Amniotic stem cell (primary cell): Measurements from ENCODE around the gene TMEM185A.
"Not testable (repeated sequence)": the region's sequence is repeated elsewhere in the genome, so short reads cannot be mapped to it uniquely, and the experiment has no call there.

ENCODE experiments used
- DNase-seq: peaks from one replicate; lab custom pipeline; 2025; lab: John Stamatoyannopoulos, UW

Gene TMEM185A

DNA sequence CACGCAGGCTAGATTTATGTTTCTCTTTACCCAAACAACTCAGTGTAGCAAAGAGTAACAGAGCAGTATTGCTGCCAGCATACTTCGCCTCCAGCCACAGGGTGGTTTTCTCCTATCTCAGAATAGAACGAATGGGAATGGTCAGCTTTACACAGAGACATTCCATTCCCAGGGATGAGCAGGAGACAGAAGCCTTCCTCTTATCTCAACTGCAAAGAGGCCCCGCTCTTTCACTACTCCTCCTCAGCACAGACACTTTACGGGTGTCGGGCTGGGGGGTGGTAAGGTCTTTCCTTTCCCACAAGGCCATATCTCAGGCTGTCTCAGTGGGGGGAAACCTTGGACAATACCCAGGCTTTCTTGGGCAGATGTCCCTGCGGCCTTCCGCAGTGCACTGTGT lies 4.8 kb downstream of the TMEM185A start:
- not testable (repeated sequence) for DNase-seq

DNA sequence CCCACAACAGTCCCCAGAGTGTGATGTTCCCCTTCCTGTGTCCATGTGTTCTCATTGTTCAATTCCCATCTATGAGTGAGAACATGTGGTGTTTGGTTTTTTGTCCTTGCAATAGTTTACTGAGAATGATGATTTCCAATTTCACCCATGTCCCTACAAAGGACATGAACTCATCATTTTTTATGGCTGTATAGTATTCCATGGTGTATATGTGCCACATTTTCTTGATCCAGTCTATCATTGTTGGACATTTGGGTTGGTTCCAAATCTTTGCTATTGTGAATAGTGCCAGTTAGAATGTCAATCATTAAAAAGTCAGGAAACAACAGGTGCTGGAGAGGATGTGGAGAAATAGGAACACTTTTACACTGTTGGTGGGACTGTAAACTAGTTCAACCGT lies 11.9 kb downstream of the TMEM185A start:
- not testable (repeated sequence) for DNase-seq

- no peak for DNase-seq
These were observed 12.7 kb downstream of the TMEM185A start for GRCh38 chrX:149618871-149619270.

DNA sequence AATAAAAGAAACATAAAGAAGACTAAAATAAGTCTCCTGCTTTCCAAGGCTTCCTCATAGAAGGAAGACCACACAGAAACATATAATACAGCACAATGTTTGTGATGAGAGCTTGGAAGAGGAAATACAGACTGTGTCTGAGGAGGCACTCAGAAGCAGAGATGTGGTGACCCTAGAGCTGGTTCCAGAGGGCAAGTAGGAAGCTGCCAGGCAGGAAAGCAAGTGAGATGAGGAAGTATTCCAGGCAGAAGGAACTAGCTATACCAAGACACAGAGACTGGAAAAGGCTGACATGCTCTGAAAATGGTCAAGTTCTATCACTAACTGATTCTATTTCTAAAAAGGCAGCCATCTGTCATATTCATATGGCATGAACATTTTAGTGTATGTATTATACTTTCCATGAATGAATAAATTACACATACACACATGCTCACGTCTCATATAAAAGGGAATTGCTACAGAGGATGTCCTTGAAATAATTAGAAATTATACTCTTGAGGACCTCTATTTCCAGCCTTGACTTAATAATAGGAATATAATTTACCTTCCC lies 19.9 kb downstream of the TMEM185A start:
- no peak for DNase-seq

- no peak for DNase-seq
These were observed 21.1 kb downstream of the TMEM185A start for GRCh38 chrX:149610511-149610910.

GRCh38 chrX:149607699-149608098 lies 23.9 kb downstream of the TMEM185A start:
- no peak for DNase-seq

DNA sequence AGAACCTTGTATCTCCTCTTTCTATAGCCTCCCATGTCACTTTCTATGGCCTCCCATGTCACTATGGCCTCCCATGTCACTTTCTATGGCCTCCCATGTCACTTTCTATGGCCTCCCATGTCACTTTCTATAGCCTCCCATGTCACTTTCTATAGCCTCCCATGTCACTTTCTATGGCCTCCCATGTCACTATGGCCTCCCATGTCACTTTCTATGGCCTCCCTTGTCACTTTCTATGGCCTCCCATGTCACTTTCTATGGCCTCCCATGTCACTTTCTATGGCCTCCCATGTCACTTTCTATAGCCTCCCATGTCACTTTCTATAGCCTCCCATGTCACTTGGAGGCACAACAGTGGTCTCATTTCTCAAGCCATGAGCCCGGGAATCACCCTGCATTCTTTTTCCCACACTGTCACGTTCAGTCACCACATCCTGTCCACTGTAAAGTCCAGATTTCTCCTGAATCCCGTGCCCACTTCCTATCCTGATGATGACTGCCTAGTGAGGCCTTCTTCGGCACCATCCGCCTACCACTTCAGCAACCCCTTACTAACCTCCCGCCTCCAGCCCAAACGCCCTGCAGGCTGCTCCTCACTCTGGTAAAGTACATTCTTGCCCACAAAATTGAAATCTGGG lies 26.2 kb downstream of the TMEM185A start:
- DNase-seq: not testable (repeated sequence)

DNA sequence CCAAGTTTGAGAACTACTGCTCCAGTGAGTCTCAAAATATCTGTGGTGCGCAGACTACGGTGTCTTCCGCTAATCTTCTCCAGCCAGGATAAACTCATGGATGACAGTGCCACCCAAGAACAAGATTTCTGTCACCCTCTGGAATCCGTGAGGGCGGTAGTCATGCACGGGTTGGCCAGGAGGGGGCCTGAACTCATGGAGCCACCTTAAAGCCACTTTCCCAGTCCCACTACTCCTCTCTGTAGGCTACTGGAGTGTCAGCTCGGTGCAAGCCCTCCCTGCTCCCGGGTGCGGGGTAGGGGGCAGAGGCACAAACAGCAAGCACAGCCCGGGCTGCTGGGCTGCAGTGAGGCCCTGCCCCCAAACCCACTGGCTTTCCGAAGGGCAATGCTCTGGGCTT lies 33.0 kb downstream of the TMEM185A start:
- not testable (repeated sequence) for DNase-seq

DNA sequence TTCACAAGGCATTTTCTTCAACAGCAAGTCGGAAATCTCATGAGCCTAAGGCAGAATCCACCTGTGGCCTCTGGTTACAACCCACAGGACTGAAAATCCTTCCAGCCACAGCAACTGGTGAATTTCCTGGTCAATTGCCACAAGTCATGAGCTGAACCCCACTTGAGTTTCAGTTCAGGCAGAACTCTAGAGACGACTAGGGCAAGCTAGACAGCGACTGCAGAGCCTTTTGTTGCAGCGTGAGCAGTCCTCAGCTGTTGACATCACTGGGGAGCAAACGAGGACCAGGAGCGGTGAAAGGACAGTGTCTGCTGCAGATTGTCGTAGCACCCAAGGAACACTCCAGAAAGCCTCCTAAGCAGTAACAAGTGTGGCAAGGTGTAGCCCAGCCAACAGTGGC lies 35.6 kb downstream of the TMEM185A start:
- DNase-seq: not testable (repeated sequence)

DNA sequence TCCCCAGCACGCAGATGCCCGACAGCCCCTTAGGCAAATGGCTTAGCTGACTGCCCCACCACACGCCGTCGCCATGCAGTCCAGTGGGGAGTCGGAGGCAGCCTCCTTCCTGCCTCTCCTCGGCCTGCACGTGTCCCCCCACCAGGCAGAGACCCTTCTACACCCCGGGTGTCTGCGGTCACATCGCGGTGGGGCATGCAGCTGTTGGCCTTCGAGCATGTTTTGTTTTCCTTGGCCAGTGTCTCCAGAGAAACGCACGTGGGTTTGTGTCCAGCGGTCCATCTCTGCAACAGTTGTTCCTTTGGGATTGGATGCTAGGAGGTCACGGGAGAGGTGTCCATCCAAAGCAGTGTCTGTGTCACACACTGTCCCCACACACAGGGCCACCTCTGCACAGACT lies 36.4 kb downstream of the TMEM185A start, which contains the start of gene HSFX2:
Gene HSFX2, minus strand, starts transcription at position 101 of the 400 bp plus-strand sequence. CDS start 614 bp downstream, outside the sequence.
- DNase-seq: not testable (repeated sequence)

DNA sequence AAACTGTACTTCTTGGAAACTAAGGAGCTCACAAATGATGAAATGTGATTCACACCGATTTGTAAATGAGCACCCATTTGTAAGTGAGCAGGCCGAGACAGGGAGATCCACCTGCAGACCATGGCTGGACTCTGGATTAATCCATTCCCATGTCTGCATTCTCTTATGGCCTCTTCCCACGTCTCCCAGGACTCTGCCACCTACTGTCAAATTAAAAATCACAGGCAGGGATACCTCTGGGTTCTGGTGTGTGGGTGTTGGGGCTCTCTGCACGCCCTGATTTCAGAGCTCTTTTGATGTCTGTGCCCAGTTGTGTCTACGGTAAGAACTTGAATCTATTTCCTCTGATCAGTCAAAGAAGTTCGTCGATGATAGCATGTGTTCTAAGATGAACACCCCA lies 40.6 kb downstream of the TMEM185A start:
- not testable (repeated sequence) for DNase-seq

DNA sequence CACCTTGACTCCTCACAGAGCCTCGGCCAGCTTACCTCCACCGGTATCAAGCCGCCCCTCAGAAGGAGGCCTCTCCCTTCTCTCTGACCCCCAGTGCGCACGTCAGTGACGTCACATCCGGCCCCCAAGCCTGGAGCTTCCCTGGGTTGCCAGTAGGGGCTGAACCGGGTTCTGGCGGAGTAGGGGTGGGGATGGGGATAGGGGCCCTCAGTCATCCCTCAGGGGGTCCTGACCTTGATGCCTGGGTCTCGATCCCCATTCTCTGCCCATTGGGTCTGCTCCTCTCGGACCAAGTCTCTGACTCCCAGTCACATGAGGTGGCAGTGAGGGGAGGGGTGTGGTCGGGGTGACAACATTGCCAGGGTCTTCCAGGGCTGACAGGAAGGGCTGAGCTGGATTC lies 44.2 kb downstream of the TMEM185A start, which contains the start of gene MAGEA9B:
Gene MAGEA9B, minus strand, starts transcription at position 101 of the 400 bp plus-strand sequence. CDS start 4,280 bp downstream, outside the sequence.
- not testable (repeated sequence) for DNase-seq

- not testable (repeated sequence) for DNase-seq
These were observed 46.0 kb downstream of the TMEM185A start for GRCh38 chrX:149585631-149586030.

GRCh38 chrX:149573456-149573855 lies 58.1 kb downstream of the TMEM185A start:
- DNase-seq: not testable (repeated sequence)

DNA sequence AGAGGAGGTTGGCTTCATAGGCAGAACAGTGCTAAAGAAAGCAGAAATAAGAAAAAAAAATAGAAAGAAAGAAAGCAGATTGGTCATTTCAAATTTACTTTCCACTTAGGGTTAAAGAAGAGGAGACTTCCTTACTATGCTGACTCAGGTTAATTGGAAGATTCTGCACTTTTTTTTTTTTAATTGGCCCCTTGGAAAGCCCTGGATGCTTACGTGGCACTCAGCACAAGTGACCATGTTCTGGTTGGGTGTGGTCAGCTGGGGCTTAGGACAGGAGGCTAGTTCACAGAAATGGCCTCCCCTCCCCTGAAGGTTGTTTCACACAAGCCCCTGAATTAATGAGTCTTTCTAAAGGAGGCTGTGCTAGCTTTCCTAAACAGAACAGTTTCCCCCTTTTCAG lies 58.8 kb downstream of the TMEM185A start:
- DNase-seq: no peak

GRCh38 chrX:149571770-149572169 lies 59.8 kb downstream of the TMEM185A start:
- DNase-seq: no peak

- peak; percentile 48 for DNase-seq
These were observed 60.9 kb downstream of the TMEM185A start for GRCh38 chrX:149570668-149571067.

DNA sequence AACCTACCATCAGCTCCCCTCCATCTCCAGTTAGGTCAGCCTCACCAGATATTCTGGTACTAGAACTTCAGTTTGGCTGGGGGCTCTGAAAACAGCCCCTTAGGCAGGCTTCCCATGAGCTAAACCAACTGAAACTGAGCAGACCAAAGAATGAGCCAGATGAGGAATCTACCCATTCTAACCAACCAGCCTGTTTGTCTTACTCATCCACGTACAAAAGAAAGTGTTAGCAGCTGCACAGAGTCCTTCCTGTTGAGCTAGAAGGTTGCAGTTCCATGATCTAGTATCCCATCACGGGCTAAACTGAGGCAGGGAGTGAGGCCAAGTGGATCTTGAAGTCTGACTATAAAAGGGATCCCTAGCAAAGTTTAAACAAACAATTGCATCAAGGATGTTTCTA lies 61.8 kb downstream of the TMEM185A start:
- DNase-seq: no peak

DNA sequence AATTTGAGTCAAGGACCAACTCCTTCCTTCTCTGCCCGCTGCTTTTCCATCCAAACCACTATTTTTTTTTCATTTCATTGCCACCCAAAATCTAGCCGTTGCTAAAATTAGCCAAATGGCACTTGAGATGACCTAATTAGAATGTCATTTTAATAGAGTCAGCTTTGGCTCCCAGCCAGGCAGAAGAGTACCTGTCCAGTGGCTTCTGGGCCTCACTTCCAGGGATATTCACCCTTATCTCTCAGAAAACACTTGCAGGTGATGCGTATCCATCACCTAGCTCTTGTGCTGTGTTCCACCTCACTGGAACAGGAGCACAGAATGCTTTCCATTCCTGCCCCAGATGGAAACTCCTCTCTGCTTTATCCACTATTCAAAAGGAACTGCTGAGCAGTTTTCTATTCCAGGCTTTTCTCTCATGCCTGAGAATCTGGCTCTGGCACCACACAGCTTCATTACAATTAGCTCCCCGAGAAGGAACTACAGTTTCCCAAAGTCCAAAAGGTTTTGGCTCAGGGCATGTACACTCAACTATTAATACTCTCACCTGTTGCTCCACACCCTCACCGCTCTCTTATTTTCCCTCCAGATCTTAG lies 62.8 kb downstream of the TMEM185A start:
- DNase-seq: no peak

GRCh38 chrX:149567621-149568417 lies 63.8 kb downstream of the TMEM185A start:
- no peak for DNase-seq

DNA sequence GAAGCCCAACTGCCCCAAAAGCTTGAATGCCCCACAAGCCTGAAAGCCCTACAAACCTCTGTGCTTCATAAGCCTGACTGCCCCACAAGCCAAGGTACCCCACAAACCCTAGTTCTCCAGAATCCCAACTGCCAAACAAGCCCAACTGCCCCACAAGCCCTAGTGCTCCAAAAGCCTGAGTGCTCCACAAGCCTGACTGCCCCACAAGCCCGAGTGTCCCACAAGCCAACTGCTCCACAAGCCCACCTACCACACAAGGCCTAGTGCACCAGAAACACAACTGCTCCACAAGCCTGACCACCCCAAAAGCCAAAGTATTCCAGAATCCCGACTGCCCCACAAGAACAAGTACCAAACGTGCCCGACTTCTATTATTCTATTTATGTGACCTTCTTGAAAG lies 68.2 kb downstream of the TMEM185A start:
- DNase-seq: no peak

DNA sequence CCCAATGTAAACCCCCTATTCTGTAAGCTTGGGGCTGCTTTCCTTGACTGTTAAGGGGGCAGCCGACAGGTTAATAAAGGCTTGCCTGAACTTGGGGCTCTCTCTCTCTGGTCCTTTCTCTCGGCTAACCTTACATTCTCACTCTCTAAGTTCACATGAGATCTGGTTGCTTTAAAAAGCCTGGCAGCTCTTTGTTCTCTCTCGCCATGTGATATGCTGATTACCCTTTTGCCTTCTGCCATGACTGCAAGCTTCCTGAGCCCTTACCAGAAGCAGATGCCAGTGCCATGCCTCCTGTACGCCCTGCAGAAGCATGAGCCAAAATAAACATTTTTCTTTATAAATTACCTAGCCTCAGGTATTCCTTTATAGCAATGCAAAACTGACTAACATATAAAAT lies 76.3 kb downstream of the TMEM185A start:
- not testable (repeated sequence) for DNase-seq

- DNase-seq: not testable (repeated sequence)
These were observed 79.7 kb downstream of the TMEM185A start for GRCh38 chrX:149551939-149552248.
